ENCODE results near the gene CEL.

Gene CEL

DNA sequence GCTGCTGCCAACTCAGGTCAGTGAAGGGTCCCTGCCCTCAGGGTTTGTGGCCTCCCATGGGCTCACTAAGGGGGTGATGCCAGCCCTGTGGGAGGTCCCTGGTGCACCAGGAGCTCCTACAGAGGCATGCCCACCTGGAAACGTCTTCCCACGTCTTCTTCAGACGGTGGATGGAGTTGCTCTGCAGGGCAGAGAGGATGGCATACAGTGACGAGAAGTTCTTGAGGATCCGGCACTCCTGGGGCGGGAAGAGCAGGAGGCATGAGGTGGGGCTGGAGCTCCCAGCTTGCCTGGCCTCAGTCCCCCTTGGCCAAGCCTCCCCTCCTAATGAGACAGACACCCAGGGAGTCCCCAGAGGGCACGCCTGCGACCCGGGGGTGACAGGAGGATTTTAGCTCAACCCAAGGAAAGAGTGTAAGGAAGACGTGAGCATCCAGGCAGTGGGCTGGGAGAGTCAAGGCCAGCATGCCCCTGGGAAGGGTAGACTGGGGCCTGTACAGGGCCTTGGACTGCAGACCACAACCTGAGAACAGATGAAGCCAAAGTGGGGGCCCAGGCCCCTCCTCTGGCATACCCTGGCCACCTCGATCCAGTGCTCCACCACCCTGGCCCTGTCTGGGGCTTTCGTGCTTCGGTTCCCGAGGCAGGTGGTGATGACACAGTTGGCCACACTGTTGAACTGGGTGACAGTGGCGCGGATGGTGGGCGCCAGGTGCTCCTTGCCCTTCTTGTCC lies 44.9 kb downstream of the CEL start:
- no peak for DNase-seq

- no peak for DNase-seq
Measured at GRCh38 chr9:133107245-133107722, 45.5 kb downstream of the CEL start.

GRCh38 chr9:133107961-133108793 lies 46.4 kb downstream of the CEL start:
- DNase-seq: no peak

GRCh38 chr9:133108794-133109641 lies 47.2 kb downstream of the CEL start:
- DNase-seq: no peak

- DNase-seq: no peak
Measured at GRCh38 chr9:133109931-133110650, 48.3 kb downstream of the CEL start.

GRCh38 chr9:133111808-133112662 lies 50.3 kb downstream of the CEL start:
- DNase-seq: no peak

DNA sequence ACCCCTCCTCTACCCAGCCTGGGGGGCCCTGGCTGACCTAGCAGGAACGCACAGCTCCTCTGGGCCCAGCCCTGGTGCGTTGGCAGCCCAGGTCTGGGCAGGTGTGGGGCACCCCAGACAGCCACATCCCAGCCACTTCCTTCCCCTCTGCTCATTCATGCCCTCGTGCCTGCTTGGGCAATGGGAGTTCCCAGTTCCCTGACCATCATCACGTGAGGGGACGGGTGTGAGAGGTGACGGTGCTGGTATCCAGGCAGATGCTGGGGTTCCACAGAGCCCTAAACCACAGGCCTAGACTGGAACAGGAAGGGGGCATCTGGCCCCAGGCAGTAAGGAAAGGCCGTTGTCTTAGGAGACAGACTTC lies 50.9 kb downstream of the CEL start:
- no peak for DNase-seq

GRCh38 chr9:133113163-133113948 lies 51.6 kb downstream of the CEL start:
- DNase-seq: no peak

GRCh38 chr9:133113949-133114885 lies 52.4 kb downstream of the CEL start:
- no peak for DNase-seq

GRCh38 chr9:133114886-133115603 lies 53.3 kb downstream of the CEL start:
- DNase-seq: no peak

- no peak for DNase-seq
Measured at GRCh38 chr9:133115604-133116345, 54.0 kb downstream of the CEL start.

- DNase-seq: no peak
Measured at GRCh38 chr9:133116346-133117231, 54.8 kb downstream of the CEL start.

DNA sequence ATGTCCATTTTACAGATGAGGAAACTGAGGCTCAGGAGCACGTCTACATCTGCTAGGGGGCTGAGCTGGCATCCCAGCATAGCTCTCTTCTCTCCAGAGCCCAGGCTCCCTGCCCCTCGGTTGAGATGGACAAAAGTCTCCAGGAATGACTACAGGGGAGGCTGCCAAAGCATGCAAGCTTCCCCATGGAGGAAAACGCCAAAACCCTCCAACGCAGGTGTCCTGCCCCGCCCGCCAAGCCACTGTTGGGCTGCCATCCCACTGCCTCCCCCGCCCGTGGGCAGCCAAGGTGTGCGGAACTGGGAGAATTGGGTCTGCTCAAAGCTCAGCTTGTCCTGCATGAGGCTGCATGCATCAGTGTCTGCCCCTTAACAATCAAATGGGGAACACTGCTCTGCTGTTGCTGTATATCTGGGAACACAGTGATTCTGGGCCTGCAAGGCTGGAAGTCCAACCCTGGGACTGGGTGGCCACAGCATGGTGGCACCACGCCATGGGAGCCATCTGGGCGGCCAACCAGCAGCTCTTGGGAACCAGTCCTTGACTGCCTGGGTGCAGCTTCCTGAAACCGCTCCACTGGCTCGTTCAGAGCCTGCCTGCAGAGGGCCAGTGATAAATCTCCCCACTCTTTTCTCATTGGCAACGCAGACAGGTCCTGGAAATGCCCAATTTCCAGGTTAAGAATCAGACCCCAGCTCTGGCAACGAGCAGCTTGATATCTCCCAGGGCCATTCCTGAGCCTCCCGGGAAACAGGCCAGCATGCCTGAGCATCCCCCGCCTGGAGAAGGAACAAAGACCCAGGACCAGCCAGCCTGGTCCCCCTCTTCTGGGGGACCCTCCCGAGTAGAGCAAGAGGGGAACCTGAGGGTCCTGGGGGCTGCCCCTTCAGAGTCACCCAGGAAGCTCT lies 55.7 kb downstream of the CEL start:
- DNase-seq: no peak

DNA sequence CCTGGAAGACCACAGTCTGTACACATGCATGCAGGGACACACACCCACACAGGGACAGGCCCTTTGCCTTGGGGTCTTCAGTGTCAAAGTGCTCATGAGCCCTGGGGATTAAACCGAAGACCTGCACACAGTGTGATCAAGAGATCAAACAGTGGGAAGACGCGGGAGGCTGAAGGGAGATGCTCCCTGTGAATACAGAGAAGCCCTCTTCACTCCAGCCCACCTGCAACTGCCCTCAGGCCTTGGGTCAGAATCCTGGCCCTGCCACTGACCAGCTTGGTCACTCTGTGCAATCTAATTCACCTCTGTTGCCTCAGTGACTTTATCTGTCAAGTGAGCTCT lies 56.4 kb downstream of the CEL start:
- no peak for DNase-seq

- DNase-seq: no peak
Measured at GRCh38 chr9:133118568-133118967, 56.8 kb downstream of the CEL start.
